ENCODE data around the gene IRF6. TPM values are rescaled to one million over a fixed set of nuclear protein-coding genes. Genes with fewer than 3 reads are reported as not detected.

IRF6 gene
- total and polyA plus RNA-seq, 11 donors = 1.5 to 99.4 (median 41.9) TPM

GRCh38 chr1:209768354-209768774 is 37.6 kb downstream of the IRF6 start:
- H3K27me3 ChIP-seq = no peaks in the 10 kb centered on the region
- DNase-seq (no peak), ATAC-seq (peak in 2 of 4 donors; percentile 7 to 8)
- WGBS, 4 donors = 84 to 97% (median 92%) methylated on average over 7 to 9 of the region's 9 CpGs
- peaks cover 4 to 47% (median 20%) of the 10 kb centered on the region in 12 donors for H3K4me1 ChIP-seq
- intact Hi-C loops (cut with DNase I) = loop anchor here in 1 of 10 donors (5.0 kb wide), 1 partner anchor 59 kb away; the partner anchor contains the start of gene UTP25
- H3K27ac ChIP-seq = peak overlapping the region in 10 of 12 donors; percentile 56 to 90 (median 80)
- TF ChIP-seq POLR2A (IDR thresholded peaks at IDR 0.05) (no peak), CTCF (IDR thresholded peaks at IDR 0.05) (no peak)
- peaks cover 0 to 9% (median 0%) of the 10 kb centered on the region in 9 donors for H3K36me3 ChIP-seq
- no peaks in the 10 kb centered on the region for H3K9me3 ChIP-seq
- H3K4me3 ChIP-seq = peak overlapping the region in 3 of 12 donors; percentile 18 to 59 (median 26)

DNA sequence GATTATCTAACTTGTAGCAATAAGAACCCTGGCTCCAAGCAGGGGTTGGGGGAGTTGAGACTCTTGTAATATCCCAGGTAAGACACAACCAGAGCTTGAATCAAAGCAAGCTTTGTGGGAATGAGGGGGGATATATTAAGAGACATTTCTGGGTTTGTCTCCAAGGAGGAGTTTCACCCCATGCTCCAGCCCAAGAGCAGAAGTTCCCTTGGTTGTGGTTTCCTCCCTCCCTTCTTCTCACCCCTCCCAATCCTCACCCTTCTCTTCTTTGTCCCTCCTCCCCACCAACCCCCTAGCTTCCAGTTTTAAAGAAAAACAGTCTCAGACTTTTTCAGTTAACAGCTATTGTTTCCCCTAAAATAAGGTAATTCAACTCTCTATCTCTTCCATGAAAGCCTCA is 38.2 kb downstream of the IRF6 start:
- H3K4me1 ChIP-seq = peaks cover 4 to 47% (median 20%) of the 10 kb centered on the region in 12 donors
- H3K36me3 ChIP-seq = peaks cover 0 to 14% (median 0%) of the 10 kb centered on the region in 9 donors
- no peaks in the 10 kb centered on the region for H3K27me3 ChIP-seq
- DNase-seq (no peak), ATAC-seq (no peak)
- H3K27ac ChIP-seq = peak overlapping the region in 5 of 12 donors; percentile 35 to 89 (median 82)
- intact Hi-C loops (cut with DNase I) = loop anchor here in 1 of 10 donors (5.0 kb wide), 1 partner anchor 60 kb away; the partner anchor contains the start of gene UTP25
- no peaks in the 10 kb centered on the region for H3K9me3 ChIP-seq
- TF ChIP-seq POLR2A (IDR thresholded peaks at IDR 0.05) (no peak), CTCF (IDR thresholded peaks at IDR 0.05) (no peak)
- peak overlapping the region in 1 of 12 donors; percentile 59 for H3K4me3 ChIP-seq

DNA sequence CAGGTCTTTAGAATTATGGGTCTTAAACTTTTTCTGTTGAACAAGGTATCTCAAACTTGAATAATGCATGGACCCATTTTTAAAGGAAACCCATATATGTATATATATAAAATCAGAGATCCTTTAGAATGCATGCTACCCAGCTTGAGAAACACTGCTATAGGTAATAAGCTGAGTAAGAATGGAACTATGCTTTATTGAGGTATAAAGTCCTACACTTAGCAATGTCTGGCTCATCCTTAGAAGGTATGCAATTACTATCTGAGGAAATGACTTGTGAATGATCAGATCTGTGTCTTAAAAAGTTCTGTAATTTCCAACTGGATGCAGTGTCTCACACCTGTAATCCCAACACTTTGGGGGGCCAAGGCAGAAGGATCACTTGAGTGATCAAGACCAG is 38.8 kb downstream of the IRF6 start:
- intact Hi-C loops (cut with DNase I) = loop anchor here in 1 of 10 donors (5.0 kb wide), 1 partner anchor 60 kb away; the partner anchor contains the start of gene UTP25
- Histone ChIP-seq H3K4me1 (peaks cover 4 to 47% (median 20%) of the 10 kb centered on the region in 12 donors), H3K27ac (peak overlapping the region in 1 of 12 donors; percentile 89), H3K4me3 (peak overlapping the region in 1 of 12 donors; percentile 59), H3K36me3 (peaks cover 0 to 19% (median 0%) of the 10 kb centered on the region in 9 donors), H3K27me3 (no peaks in the 10 kb centered on the region), H3K9me3 (no peaks in the 10 kb centered on the region)
- DNase-seq = no peak
- TF ChIP-seq CTCF (IDR thresholded peaks at IDR 0.05) (no peak), POLR2A (IDR thresholded peaks at IDR 0.05) (no peak)
- ATAC-seq = no peak

- no peak for ATAC-seq
- peaks cover 4 to 57% (median 20%) of the 10 kb centered on the region in 12 donors for H3K4me1 ChIP-seq
- no peak for DNase-seq
- TF ChIP-seq CTCF (IDR thresholded peaks at IDR 0.05) = no peak
- H3K36me3 ChIP-seq = peaks cover 0 to 29% (median 0%) of the 10 kb centered on the region in 9 donors
- 77 to 89% (median 80%) methylated on average over 2 of the region's 2 CpGs for WGBS, 4 donors
- H3K27ac ChIP-seq = peak overlapping the region in 2 of 12 donors; percentile 13 to 30
- intact Hi-C loops (cut with DNase I) = loop anchor here in 1 of 10 donors (5.0 kb wide), 1 partner anchor 61 kb away; the partner anchor contains the start of gene UTP25
- H3K27me3 ChIP-seq = no peaks in the 10 kb centered on the region
- H3K9me3 ChIP-seq = no peaks in the 10 kb centered on the region
- no peak overlapping the region for H3K4me3 ChIP-seq
Observed at GRCh38 chr1:209766051-209766450, 39.9 kb downstream of the IRF6 start.
